Spleen (tissue), 11 donors: Measurements from ENCODE around the gene SHANK1. TPM values are rescaled to one million over a fixed set of nuclear protein-coding genes. Genes with fewer than 3 reads are reported as not detected.
A peak's percentile ranks its signal among the peaks of the same experiment; 100 is the strongest.

ENCODE experiments used
- DNase-seq: peaks from one replicate; pipeline ENCODE4 v3.0.0-alpha.2; 2020
- H3K27ac ChIP-seq, 8 donors: fragments of 200-600 bp; sonication (generic) in 7 of 8; 1 replicate in 4 of 8; 2 replicates in 4 of 8; pipeline versions ENCODE4 v1.5.0 to v1.8.0; 2016 to 2021; ENCODE audit warnings: inconsistent platforms in 4 of 8, mild to moderate bottlenecking in 4 of 8, moderate library complexity in 1 of 8
- H3K27me3 ChIP-seq, 7 donors: fragments of 200-600 bp; sonication (generic) in 6 of 7; replicated peaks in 1 of 7; 1 replicate in 4 of 7; 2 replicates in 3 of 7; pipeline versions ENCODE4 v1.5.0 to v1.8.0; 2016 to 2021; ENCODE audit warnings: inconsistent platforms in 3 of 7, mild to moderate bottlenecking in 1 of 7
- H3K36me3 ChIP-seq, 6 donors: fragments of 200-600 bp; sonication (generic) in 5 of 6; 1 replicate in 4 of 6; 2 replicates in 2 of 6; pipeline versions ENCODE4 v1.5.0 to v1.8.0; 2016 to 2021; ENCODE audit warnings: inconsistent platforms in 2 of 6
- H3K4me1 ChIP-seq, 6 donors: fragments of 200-600 bp; sonication (generic) in 5 of 6; 1 replicate in 3 of 6; 2 replicates in 3 of 6; pipeline versions ENCODE4 v1.5.0 to v1.8.0; 2016 to 2021; ENCODE audit warnings: inconsistent platforms in 3 of 6
- H3K4me3 ChIP-seq, 8 donors: fragments of 200-600 bp; sonication (generic) in 7 of 8; 1 replicate in 4 of 8; 2 replicates in 4 of 8; pipeline versions ENCODE4 v1.5.0 to v1.8.0; 2016 to 2021; ENCODE audit warnings: inconsistent platforms in 4 of 8, mild to moderate bottlenecking in 4 of 8, moderate library complexity in 2 of 8
- H3K9me3 ChIP-seq, 8 donors: fragments of 200-600 bp; sonication (generic) in 7 of 8; 1 replicate in 4 of 8; 2 replicates in 4 of 8; pipeline versions ENCODE4 v1.5.0 to v1.8.0; 2016 to 2021; ENCODE audit warnings: inconsistent platforms in 4 of 8
- POLR2A ChIP-seq, 3 donors: fragments of 450-650 bp; IDR thresholded peaks; one replicate each; pipeline ENCODE4 v1.5.1; 2017; ENCODE audit warnings: antibody characterized with exemption in 3 of 3, mild to moderate bottlenecking in 1 of 3
- POLR2AphosphoS5 ChIP-seq, 3 donors: sonication (generic); formaldehyde crosslinking; IDR thresholded peaks; one replicate each; pipeline ENCODE4 v1.5.1; 2017; ENCODE audit warnings: antibody characterized with exemption in 3 of 3
- WGBS, 5 donors: extraction: QIAGEN DNeasy Blood & Tissue Kit in 3 of 5; methylation state at CpG; one replicate each; pipeline versions ENCODE4 v1.1.5 to v1.1.7; 2013 to 2018; 5-methylcytosine and 5-hydroxymethylcytosine counted together
- intact Hi-C: fragments of 100-400 bp; cut with DNase I; formaldehyde crosslinking; loops from one replicate; pipeline ENCODE4 v1.15.0; 2023; ENCODE audit warnings: low total_unique reads
- polyA plus RNA-seq, 3 donors: library from polyadenylated mRNA; stranded (reverse); fragments of 200-250 nt; gene quantifications; one replicate each; pipeline ENCODE4 v1.2.1, GENCODE V29; 2013
- total RNA-seq, 7 donors: library from RNA; depleted of rRNA in 3 of 7; stranded (reverse); fragments of >200 nt in 3 of 7; fragmentation: NEBNext Ultra II Directional in 4 of 7; extraction: Animal tissue kit (Norgen Biotek cat#: 25700) in 4 of 7; gene quantifications; one replicate each; pipeline versions ENCODE4 v1.1.0 to v1.2.1, GENCODE V29; 2016 to 2021
- TF ChIP-seq, protein P1 (sequence below), 11 experiments: fragments of 200-600 bp in 7 of 11; fragments of 450-650 bp in 4 of 11; sonication (generic) in 4 of 11; IDR thresholded peaks in 8 of 11; conservative IDR thresholded peaks in 3 of 11; 1 replicate in 7 of 11; 2 replicates in 4 of 11; pipeline versions ENCODE4 v1.4.0 to v1.8.0; 2016 to 2021; ENCODE audit warnings: antibody characterized with exemption in 11 of 11, inconsistent platforms in 4 of 11, mild to moderate bottlenecking in 1 of 11
- donor health status: healthy with polysubstance abuse.
- donor health status: DM: no; HTN: no; CAD: no; lungs with moderate emphysema.
- donor health status: DM: no; HTN: no; CAD: no.
- donor health status: Bipolar disorder and iron deficiency.
- donor health status: healthy.
- donor health status: DM: no; HTN: no; CAD: no.
- donor health status: DM: yes; HTN: yes; CAD: no.

SHANK1 gene
- total and polyA plus RNA-seq, 10 donors = 0.07 to 1.8 (median 0.35) TPM; not detected in 2

DNA sequence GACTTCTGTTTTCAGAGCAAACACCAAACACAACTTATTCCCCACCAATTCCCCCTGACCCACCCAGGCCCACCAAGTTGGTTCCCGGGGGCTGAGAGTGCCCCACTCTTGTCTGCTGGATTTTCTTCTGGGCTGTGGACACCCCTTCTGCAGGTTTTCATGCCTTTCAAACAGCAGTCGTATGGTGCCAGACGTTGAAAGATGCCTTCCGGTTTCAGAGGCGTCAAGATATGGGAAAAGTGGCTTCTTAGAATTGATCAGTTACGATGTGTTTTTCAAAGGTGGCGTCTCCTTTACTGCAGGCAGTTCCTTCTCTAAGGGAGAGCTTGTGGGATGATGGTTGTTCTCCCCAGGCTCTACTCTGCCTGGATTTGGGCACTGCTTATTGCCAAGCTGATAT is 16.3 kb upstream of the SHANK1 start:
- no peak for DNase-seq
- TF ChIP-seq, protein P1, sequence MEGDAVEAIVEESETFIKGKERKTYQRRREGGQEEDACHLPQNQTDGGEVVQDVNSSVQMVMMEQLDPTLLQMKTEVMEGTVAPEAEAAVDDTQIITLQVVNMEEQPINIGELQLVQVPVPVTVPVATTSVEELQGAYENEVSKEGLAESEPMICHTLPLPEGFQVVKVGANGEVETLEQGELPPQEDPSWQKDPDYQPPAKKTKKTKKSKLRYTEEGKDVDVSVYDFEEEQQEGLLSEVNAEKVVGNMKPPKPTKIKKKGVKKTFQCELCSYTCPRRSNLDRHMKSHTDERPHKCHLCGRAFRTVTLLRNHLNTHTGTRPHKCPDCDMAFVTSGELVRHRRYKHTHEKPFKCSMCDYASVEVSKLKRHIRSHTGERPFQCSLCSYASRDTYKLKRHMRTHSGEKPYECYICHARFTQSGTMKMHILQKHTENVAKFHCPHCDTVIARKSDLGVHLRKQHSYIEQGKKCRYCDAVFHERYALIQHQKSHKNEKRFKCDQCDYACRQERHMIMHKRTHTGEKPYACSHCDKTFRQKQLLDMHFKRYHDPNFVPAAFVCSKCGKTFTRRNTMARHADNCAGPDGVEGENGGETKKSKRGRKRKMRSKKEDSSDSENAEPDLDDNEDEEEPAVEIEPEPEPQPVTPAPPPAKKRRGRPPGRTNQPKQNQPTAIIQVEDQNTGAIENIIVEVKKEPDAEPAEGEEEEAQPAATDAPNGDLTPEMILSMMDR (IDR thresholded peaks at IDR 0.05 in 8 of 11, conservative IDR thresholded peaks at IDR 0.05 in 3 of 11) = no peak
- TF ChIP-seq POLR2AphosphoS5 (IDR thresholded peaks at IDR 0.05) (no peak), POLR2A (IDR thresholded peaks at IDR 0.05) (no peak)
- H3K4me1 ChIP-seq = no peaks in the 10 kb centered on the region
- no peaks in the 10 kb centered on the region for H3K36me3 ChIP-seq
- peaks cover 0 to 80% (median 15%) of the 10 kb centered on the region in 7 donors for H3K27me3 ChIP-seq
- H3K4me3 ChIP-seq = no peak overlapping the region
- no peaks in the 10 kb centered on the region for H3K9me3 ChIP-seq
- WGBS, 5 donors = 64 to 75% (median 70%) methylated on average over 7 of the region's 7 CpGs
- intact Hi-C loops = no loop called here
- H3K27ac ChIP-seq = no peak overlapping the region

DNA sequence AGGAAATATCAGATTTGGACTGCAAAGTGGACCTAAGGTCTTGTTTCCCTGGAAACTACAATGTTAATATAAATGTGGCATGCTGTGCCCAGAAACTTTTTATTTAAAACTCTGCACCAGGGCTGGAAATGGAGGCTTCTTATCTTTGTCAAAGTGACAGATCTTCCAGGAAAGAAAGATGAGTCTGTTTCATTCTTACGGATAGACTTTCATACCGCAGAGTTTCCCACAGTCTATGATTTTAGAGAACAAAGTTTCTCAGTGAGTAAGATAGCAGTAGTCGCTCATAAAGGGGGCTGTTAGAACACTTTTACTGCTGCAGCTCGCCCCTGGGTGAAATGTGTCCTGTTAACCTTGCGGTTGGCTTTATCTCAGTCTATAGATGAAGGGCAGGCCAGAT is 10.3 kb upstream of the SHANK1 start:
- TF ChIP-seq POLR2AphosphoS5 (IDR thresholded peaks at IDR 0.05) (no peak), POLR2A (IDR thresholded peaks at IDR 0.05) (no peak)
- TF ChIP-seq, protein P1 (IDR thresholded peaks at IDR 0.05 in 8 of 11, conservative IDR thresholded peaks at IDR 0.05 in 3 of 11) = no peak
- Histone ChIP-seq H3K9me3 (peaks cover 0 to 14% (median 0%) of the 10 kb centered on the region in 8 donors), H3K36me3 (no peaks in the 10 kb centered on the region), H3K27ac (no peak overlapping the region), H3K27me3 (peaks cover 0 to 72% (median 24%) of the 10 kb centered on the region in 7 donors), H3K4me1 (peaks cover 7 to 23% (median 11%) of the 10 kb centered on the region in 6 donors), H3K4me3 (no peak overlapping the region)
- intact Hi-C loops = no loop called here
- no peak for DNase-seq
- WGBS, 5 donors = 69 to 84% (median 80%) methylated on average over 5 of the region's 5 CpGs

DNA sequence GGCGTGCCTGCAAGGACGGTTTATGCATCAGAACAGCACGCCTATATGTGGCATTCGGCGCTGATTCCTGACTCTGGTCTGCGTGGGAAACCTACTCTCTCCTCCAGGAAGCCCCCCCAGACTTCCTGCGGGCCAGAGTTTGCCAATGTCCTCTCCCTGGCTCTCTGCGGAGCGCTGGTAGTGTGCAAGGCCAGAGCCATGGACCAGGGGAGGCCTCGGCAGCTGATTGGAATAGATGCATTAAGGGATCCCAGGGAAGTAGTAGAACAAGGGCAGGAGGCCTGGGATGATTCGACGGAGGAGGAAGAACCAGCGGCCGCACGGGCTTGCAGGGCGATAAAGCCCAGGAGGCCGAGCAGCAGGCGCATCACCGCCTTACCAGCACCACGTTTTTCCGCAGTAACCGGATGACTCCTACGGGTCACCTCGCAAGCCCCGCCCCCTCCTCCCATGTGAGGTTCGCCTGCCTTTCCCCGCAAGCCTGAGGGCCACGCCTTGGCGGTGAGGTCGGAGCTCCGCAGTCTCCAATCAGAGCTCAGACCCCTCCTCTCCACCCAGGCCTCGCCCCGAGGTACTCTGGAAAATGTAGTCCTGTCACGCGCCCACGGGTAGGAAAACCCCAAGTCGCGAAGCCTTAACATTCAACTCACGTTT is 8.6 kb upstream of the SHANK1 start:
- no peak for DNase-seq
- intact Hi-C loops = no loop called here
- TF ChIP-seq POLR2AphosphoS5 (IDR thresholded peaks at IDR 0.05) = peak in 2 of 3 donors; percentile 44 to 62
- no peak for TF ChIP-seq POLR2A (IDR thresholded peaks at IDR 0.05)
- 17 to 34% (median 19%) methylated on average over 38 to 39 of the region's 39 CpGs for whole genome bisulfite sequencing, 5 donors
- Histone ChIP-seq H3K9me3 (peaks cover 0 to 20% (median 0%) of the 10 kb centered on the region in 8 donors), H3K4me1 (peaks cover 8 to 40% (median 21%) of the 10 kb centered on the region in 6 donors), H3K36me3 (no peaks in the 10 kb centered on the region), H3K27me3 (peaks cover 0 to 81% (median 41%) of the 10 kb centered on the region in 7 donors), H3K4me3 (peak overlapping the region in 1 of 8 donors; percentile 23), H3K27ac (no peak overlapping the region)

DNA sequence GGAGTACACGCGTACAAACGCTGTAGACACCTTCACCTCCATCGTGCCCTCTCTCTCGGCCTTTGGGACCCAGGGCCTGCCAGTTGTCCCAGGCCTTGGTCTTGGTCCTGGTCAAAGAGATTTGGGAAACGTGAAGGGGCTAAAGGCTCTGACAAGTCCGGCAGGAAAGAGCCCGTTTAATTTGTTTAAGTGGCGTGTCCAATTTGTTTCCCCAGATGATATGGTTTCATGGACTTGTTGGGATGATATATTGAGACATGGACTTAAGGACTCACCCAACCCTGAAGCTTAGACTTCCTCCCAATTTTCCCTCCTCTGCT is 6.3 kb upstream of the SHANK1 start:
- Histone ChIP-seq H3K4me3 (peak overlapping the region in 5 of 8 donors; percentile 47 to 79 (median 55)), H3K27ac (peak overlapping the region in 1 of 8 donors; percentile 78), H3K27me3 (peaks cover 0 to 89% (median 63%) of the 10 kb centered on the region in 7 donors), H3K36me3 (no peaks in the 10 kb centered on the region), H3K9me3 (peaks cover 0 to 20% (median 0%) of the 10 kb centered on the region in 8 donors), H3K4me1 (peaks cover 8 to 42% (median 22%) of the 10 kb centered on the region in 6 donors)
- TF ChIP-seq POLR2A (IDR thresholded peaks at IDR 0.05) (no peak), POLR2AphosphoS5 (IDR thresholded peaks at IDR 0.05) (no peak)
- TF ChIP-seq, protein P1 (IDR thresholded peaks at IDR 0.05 in 8 of 11, conservative IDR thresholded peaks at IDR 0.05 in 3 of 11) = no peak
- 76 to 85% (median 82%) methylated on average over 9 of the region's 9 CpGs for WGBS, 5 donors
- no peak for DNase-seq
- intact Hi-C loops = no loop called here
